A204.1 (cell line): ENCODE data around the gene CALML5.

Experiments used
- FAIRE-seq: peaks from 2 replicates; lab custom pipeline; 2012; peaks lifted over from hg19 to GRCh38; lab: Jason Lieb, UNC

Gene CALML5

GRCh38 chr10:5499493-5500140 is at the start of gene CALML5:
TSS of gene CALML5 (minus strand) at chr10:5499570. CDS start at chr10:5499438, 132 bp downstream.
- FAIRE-seq = no peak

- no peak for FAIRE-seq
Measured at GRCh38 chr10:5547931-5548660, 48.7 kb upstream of the CALML5 start.

- FAIRE-seq = no peak
Measured at GRCh38 chr10:5547681-5547930, 48.2 kb upstream of the CALML5 start.

- no peak for FAIRE-seq
Measured at GRCh38 chr10:5546891-5547680, 47.7 kb upstream of the CALML5 start.

- no peak for FAIRE-seq
Measured at GRCh38 chr10:5545778-5546710, 46.7 kb upstream of the CALML5 start.

GRCh38 chr10:5545426-5545777 is 46.0 kb upstream of the CALML5 start:
- no peak for FAIRE-seq

GRCh38 chr10:5545011-5545410 is 45.6 kb upstream of the CALML5 start:
- FAIRE-seq = no peak

- FAIRE-seq = no peak
Measured at GRCh38 chr10:5544216-5544805, 44.9 kb upstream of the CALML5 start.

- no peak for FAIRE-seq
Measured at GRCh38 chr10:5543623-5544022, 44.3 kb upstream of the CALML5 start.

- no peak for FAIRE-seq
Measured at GRCh38 chr10:5542100-5542499, 42.7 kb upstream of the CALML5 start.

- no peak for FAIRE-seq
Measured at GRCh38 chr10:5540891-5541290, 41.5 kb upstream of the CALML5 start.

GRCh38 chr10:5540080-5540479 is 40.7 kb upstream of the CALML5 start:
- FAIRE-seq = no peak

- no peak for FAIRE-seq
Measured at GRCh38 chr10:5538892-5539651, 39.7 kb upstream of the CALML5 start.

- no peak for FAIRE-seq
Measured at GRCh38 chr10:5538446-5538845, 39.1 kb upstream of the CALML5 start.

GRCh38 chr10:5537684-5538083 is 38.3 kb upstream of the CALML5 start:
- no peak for FAIRE-seq

- FAIRE-seq = no peak
Measured at GRCh38 chr10:5536486-5537081, 37.2 kb upstream of the CALML5 start.

GRCh38 chr10:5534880-5535856 is 35.8 kb upstream of the CALML5 start:
- FAIRE-seq = no peak

GRCh38 chr10:5534051-5534821 is 34.9 kb upstream of the CALML5 start:
- no peak for FAIRE-seq
